ENCODE results near the gene MEF2D. TPM values are rescaled to one million over a fixed set of nuclear protein-coding genes. Genes with fewer than 3 reads are reported as not detected.
A peak's percentile ranks its signal among the peaks of the same experiment; 100 is the strongest.

MEF2D gene
- total and polyA plus RNA-seq, 2 experiments from 2014 or later = 23.6 to 34.1 TPM

GRCh38 chr1:156510709-156511108 lies 10.1 kb upstream of the MEF2D start:
- TF ChIP-seq EZH2 (IDR thresholded peaks at IDR 0.05; ENCODE audit: insufficient read depth, poor library complexity, severe bottlenecking) (no peak), EZH2phosphoT487 (IDR thresholded peaks at IDR 0.05; ENCODE audit: insufficient read depth, low read depth) (no peak)

GRCh38 chr1:156509424-156510034 lies 9.0 kb upstream of the MEF2D start:
- Histone ChIP-seq H3K9me2 (ENCODE audit: insufficient read depth) (no peaks in the 10 kb centered on the region), H3K9me3 (ENCODE audit: low read depth) (no peaks in the 10 kb centered on the region), H3F3A (ENCODE audit: insufficient read depth) (peaks cover 17% of the 10 kb centered on the region), H4K20me1 (ENCODE audit: insufficient read depth) (no peaks in the 10 kb centered on the region), H3K27me3 (replicated peaks; ENCODE audit: insufficient read depth) (no peaks in the 10 kb centered on the region), H3K79me2 (ENCODE audit: insufficient read depth) (no peaks in the 10 kb centered on the region), H2AFZ (no peak overlapping the region), H3K36me3 (ENCODE audit: low read depth) (no peaks in the 10 kb centered on the region), H3K4me2 (ENCODE audit: unreplicated experiment) (peak overlapping the region; percentile 52), H3K4me3 (no peak overlapping the region), H3K4me1 (ENCODE audit: insufficient read depth) (peaks cover 35% of the 10 kb centered on the region), H3K9ac (peak overlapping the region; percentile 67; the same call in 1 of the 2 replicates), H3K27ac (peak overlapping the region; percentile 80)
- WGBS, 2 experiments (ENCODE audit: low coverage in 1 of 2, low lambda C conversion rate in 2 of 2, missing lambda C conversion rate in 2 of 2) = 86 to 89% methylated on average over 9 of the region's 9 CpGs
- DNase-seq = no peak
- in situ Hi-C loops (cut with MboI) = no loop called here
- TF ChIP-seq EZH2 (IDR thresholded peaks at IDR 0.05; ENCODE audit: insufficient read depth, poor library complexity, severe bottlenecking) (no peak), EZH2phosphoT487 (IDR thresholded peaks at IDR 0.05; ENCODE audit: insufficient read depth, low read depth) (no peak)

More at GRCh38 chr1:156510709-156511108, 10.1 kb upstream of the MEF2D start:
- 4 to 7% methylated on average over 13 of the region's 13 CpGs for WGBS, 2 experiments (ENCODE audit: low coverage in 1 of 2, low lambda C conversion rate in 2 of 2, missing lambda C conversion rate in 2 of 2)
- Histone ChIP-seq H3K27ac (peak overlapping the region; percentile 53), H2AFZ (peak overlapping the region; percentile 88), H3K4me1 (ENCODE audit: insufficient read depth) (peaks cover 29% of the 10 kb centered on the region), H3K4me2 (ENCODE audit: unreplicated experiment) (peak overlapping the region; percentile 28), H3K9me2 (ENCODE audit: insufficient read depth) (no peaks in the 10 kb centered on the region), H3K9ac (peak overlapping the region; percentile 66), H3K9me3 (ENCODE audit: low read depth) (no peaks in the 10 kb centered on the region), H4K20me1 (ENCODE audit: insufficient read depth) (no peaks in the 10 kb centered on the region), H3K79me2 (ENCODE audit: insufficient read depth) (no peaks in the 10 kb centered on the region), H3K4me3 (peak overlapping the region; percentile 31; the same call in 1 of the 2 replicates), H3K36me3 (ENCODE audit: low read depth) (no peaks in the 10 kb centered on the region), H3F3A (ENCODE audit: insufficient read depth) (peaks cover 13% of the 10 kb centered on the region), H3K27me3 (replicated peaks; ENCODE audit: insufficient read depth) (no peaks in the 10 kb centered on the region)
- in situ Hi-C loops (cut with MboI) = no loop called here
- DNase-seq = peak; percentile 91

- no peak for TF ChIP-seq EZH2 (IDR thresholded peaks at IDR 0.05; ENCODE audit: insufficient read depth, poor library complexity, severe bottlenecking)
- TF ChIP-seq EZH2phosphoT487 (IDR thresholded peaks at IDR 0.05; ENCODE audit: insufficient read depth, low read depth) = no peak
- in situ Hi-C loops (cut with MboI) = no loop called here
Observed at GRCh38 chr1:156508955-156509234, 8.3 kb upstream of the MEF2D start.

GRCh38 chr1:156508205-156508954 lies 7.8 kb upstream of the MEF2D start:
- H3K4me1 ChIP-seq (ENCODE audit: insufficient read depth) = peaks cover 46% of the 10 kb centered on the region
- H3K27ac ChIP-seq = peak overlapping the region; percentile 80
- H3K27me3 ChIP-seq (replicated peaks; ENCODE audit: insufficient read depth) = no peaks in the 10 kb centered on the region
- DNase-seq = peak; percentile 83
- peak overlapping the region; percentile 74 for H2AFZ ChIP-seq
- peak overlapping the region; percentile 52 for H3K4me2 ChIP-seq (ENCODE audit: unreplicated experiment)
- H3K36me3 ChIP-seq (ENCODE audit: low read depth) = no peaks in the 10 kb centered on the region
- H3K4me3 ChIP-seq = no peak overlapping the region
- no peaks in the 10 kb centered on the region for H3K9me3 ChIP-seq (ENCODE audit: low read depth)
- WGBS, 2 experiments (ENCODE audit: low coverage in 1 of 2, low lambda C conversion rate in 2 of 2, missing lambda C conversion rate in 2 of 2) = 37 to 41% methylated on average over 7 of the region's 7 CpGs
- H3K79me2 ChIP-seq (ENCODE audit: insufficient read depth) = no peaks in the 10 kb centered on the region
- in situ Hi-C loops (cut with MboI) = no loop called here
- TF ChIP-seq EZH2 (IDR thresholded peaks at IDR 0.05; ENCODE audit: insufficient read depth, poor library complexity, severe bottlenecking) (no peak), EZH2phosphoT487 (IDR thresholded peaks at IDR 0.05; ENCODE audit: insufficient read depth, low read depth) (no peak)
- peak overlapping the region; percentile 67 for H3K9ac ChIP-seq
- no peaks in the 10 kb centered on the region for H4K20me1 ChIP-seq (ENCODE audit: insufficient read depth)
- no peaks in the 10 kb centered on the region for H3K9me2 ChIP-seq (ENCODE audit: insufficient read depth)
- H3F3A ChIP-seq (ENCODE audit: insufficient read depth) = peaks cover 27% of the 10 kb centered on the region

More at GRCh38 chr1:156508955-156509234, 8.3 kb upstream of the MEF2D start:
- no peaks in the 10 kb centered on the region for H3K27me3 ChIP-seq (replicated peaks; ENCODE audit: insufficient read depth)
- peaks cover 41% of the 10 kb centered on the region for H3K4me1 ChIP-seq (ENCODE audit: insufficient read depth)
- H3K27ac ChIP-seq = peak overlapping the region; percentile 80
- H2AFZ ChIP-seq = peak overlapping the region; percentile 74
- H3K36me3 ChIP-seq (ENCODE audit: low read depth) = no peaks in the 10 kb centered on the region
- DNase-seq = peak; percentile 35
- H3F3A ChIP-seq (ENCODE audit: insufficient read depth) = peaks cover 22% of the 10 kb centered on the region
- H3K9me2 ChIP-seq (ENCODE audit: insufficient read depth) = no peaks in the 10 kb centered on the region
- no peaks in the 10 kb centered on the region for H4K20me1 ChIP-seq (ENCODE audit: insufficient read depth)
- 37 to 54% methylated on average over 2 of the region's 2 CpGs for WGBS, 2 experiments (ENCODE audit: low coverage in 1 of 2, low lambda C conversion rate in 2 of 2, missing lambda C conversion rate in 2 of 2)
- H3K4me2 ChIP-seq (ENCODE audit: unreplicated experiment) = peak overlapping the region; percentile 52
- H3K9me3 ChIP-seq (ENCODE audit: low read depth) = no peaks in the 10 kb centered on the region
- H3K79me2 ChIP-seq (ENCODE audit: insufficient read depth) = no peaks in the 10 kb centered on the region
- H3K4me3 ChIP-seq = no peak overlapping the region
- peak overlapping the region; percentile 67 for H3K9ac ChIP-seq
